DMS53 (cell line): ENCODE results near the gene MEF2C.

Source experiments
- DNase-seq: peaks from one replicate; lab custom pipeline; 2025; lab: John Stamatoyannopoulos, UW

Gene MEF2C

DNA sequence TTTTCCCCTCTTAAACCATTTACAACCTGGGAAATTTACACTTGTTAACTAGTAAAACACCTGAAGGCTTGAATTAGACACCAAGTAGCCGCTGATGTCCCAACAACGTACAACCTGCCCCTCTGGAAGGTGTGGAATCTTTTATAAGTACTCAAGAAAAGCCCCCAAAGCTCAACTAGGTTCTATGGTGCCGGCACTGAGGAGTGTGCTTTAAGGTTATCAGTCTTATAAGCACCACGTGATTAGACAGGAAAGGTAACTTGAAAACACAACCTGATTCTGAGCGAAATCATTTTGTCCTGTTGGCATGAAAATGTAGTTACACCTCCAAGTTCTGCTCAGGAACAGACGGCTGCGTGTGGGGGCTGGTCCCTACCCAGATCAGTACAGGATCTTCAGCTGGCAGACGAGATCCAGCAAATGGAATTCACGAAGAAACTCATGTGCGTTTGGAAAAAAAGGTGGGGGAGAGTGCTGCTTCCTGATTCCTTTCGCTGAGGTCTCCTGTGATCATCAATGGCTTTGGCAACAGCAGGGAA lies 195.5 kb downstream of the MEF2C start:
- no peak for DNase-seq

DNA sequence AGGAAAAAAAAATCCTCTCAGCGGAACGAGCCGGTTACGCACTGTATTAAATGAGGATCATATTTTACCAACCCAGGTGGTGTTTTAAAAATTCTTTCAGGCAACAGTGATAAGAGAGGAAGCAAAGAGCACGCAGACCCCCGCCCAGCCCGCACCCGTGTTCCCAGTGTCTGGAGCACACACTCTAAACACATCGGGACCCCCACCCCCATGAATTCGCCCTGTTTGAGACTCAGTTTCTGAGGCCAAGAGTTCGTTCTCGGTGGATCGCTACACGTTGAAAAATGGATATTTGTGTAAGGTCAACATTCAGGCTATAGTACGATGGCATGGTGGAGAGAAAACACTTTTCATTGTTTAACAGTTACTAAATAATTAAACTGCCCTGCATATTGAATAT lies 196.3 kb downstream of the MEF2C start:
- no peak for DNase-seq

DNA sequence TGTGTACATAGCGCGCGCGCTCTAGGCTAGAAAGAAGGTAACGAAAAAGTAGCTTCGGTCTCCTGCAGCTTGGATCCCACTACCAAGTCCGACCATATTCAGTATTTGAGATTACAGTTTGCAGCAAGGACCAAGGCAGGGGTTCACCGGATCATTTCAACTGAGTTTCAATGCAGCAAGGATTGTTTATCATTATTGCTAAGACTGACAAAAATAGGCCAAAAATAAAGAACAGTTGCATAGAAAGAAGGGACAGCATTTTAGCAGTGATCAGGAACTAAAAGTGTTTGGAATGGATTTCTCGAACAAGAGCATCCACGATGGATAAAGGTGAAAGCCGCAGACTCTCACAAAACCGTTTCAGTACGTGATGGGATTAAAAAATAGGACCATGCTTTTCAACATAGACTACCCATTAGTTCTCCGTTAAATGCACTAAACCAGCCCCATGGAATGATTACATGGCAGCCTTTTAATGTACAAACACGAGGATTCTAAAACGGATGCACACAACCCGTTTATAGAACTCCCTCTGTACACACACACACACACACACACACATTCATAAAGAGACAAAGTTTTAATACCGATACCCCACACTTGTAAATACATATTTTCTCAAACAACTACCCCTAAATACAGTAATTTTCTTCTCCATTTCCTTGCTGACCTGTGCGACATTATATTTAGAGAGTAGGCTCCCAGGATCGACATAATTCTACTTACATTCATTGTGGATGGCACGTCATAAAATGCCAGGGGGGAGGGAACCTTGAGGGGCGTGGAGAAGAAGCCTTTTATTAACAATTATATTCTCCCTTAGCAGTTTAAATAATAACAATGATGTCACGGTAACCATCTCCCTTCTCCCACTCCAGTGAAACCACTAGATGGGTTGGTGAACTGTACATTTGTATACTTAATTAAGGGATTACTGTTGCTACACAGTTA lies 197.1 kb downstream of the MEF2C start:
- peak; percentile 32 for DNase-seq

GRCh38 chr5:88683506-88684135 lies 199.4 kb downstream of the MEF2C start:
- peak; percentile 97 for DNase-seq

DNA sequence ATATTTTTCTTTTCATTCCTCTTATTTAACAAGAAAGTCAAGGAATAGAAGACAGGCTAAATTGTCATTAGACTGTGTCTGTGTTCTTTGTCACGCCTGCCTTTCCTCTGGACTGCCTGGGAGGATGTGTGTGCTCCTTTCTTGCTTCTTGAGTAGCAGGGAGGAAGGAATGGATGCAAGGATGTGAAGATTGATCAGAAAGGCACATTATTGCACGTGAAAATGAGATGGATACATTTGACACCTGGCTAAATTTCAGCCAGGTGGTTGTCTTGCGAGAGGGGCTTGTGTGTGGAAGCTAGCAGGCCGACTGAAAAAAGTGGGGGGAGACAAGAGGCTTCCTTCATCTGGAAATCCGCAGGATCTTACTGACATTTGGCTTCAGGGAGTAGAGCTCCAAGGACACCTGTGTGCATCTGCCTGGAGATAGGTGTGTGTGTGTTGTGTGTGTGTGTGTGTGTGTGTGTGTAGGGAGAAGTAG lies 200.1 kb downstream of the MEF2C start:
- DNase-seq = no peak

DNA sequence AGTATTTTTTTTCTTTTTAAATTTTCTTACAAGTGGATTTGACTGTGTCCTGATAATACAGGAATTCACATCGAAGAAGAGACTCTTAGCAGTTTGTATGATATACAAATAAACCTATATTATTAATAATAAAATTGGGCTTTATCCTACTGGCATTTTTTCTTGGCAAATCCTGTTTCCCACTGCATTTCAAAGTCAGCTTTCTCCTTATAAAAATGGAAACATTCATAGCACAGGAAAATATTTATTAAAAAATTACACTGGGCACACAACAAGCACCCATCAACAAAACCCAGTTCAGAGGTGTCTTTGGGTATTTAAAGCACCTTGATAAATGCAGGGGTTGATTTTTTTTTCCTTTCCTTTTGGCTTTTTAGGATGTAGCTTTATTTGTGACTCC lies 200.9 kb downstream of the MEF2C start:
- no peak for DNase-seq

DNA sequence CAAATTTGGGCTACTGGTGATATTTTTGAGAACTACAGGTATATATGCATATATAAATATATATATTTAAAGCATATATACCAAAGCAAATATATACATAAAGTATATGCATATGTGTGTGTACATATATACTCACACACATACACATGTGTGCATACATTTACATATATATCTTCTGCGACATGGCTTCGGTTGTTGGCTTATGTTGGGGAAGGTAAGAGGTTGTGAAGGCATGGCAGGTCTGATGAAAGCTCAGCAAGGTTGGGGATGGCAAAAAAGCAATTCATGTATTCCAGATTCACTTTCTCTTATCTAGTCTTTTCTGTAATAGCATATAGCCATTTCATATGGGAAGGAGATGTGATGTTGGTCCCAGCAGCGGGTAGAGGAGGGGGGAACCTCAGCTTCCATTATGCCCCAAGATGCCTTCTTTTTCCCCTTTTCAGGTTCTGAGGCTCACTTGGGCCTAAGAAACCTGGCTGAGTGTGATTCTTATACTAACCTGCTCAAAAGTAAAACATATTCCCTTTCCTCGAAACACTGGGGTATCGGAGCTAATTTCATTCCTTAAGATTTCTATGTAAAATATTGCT lies 201.7 kb downstream of the MEF2C start:
- no peak for DNase-seq

DNA sequence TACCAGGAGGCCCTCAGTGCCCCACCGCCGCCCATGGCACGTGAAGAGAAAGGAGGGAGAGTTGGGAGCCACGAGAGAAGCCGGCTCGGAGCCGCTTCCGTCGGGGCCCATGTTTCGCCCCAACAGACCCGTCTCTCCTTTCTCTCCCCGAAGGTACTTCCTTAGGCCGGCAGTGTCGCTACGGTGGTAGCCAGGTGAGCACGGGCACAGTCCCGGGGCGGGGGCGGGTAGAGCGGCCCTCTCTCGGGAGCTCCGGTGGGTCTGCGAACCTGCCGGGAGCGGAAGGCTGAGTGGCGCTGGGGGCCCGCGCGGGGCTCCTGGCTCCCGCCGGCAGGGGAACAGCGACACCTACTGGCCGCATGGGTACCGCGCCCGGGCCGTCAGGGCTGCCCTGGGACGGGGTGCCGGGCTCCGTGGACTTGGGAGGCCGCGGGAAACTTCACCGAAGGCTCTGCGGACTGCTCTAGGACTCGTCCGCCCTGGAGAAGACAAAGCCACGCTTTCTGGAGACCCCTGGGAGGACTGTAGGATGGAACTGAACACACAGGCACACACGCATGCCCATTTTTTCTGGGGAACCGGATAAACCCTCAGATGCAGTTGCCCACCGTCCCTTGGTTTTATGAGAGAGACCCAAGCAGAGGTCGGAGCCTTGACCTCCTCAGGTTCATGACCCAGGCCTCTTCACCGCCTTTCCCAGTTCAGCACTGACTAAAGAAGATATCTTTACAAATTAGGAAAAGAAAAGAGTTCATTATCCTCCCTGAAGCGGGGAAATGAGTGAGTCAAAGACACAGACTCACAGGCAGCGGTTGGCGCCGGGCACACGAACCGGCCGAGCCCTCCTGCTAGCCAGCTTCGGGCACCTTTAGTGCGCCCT lies 202.5 kb downstream of the MEF2C start:
- DNase-seq = peak; percentile 89

DNA sequence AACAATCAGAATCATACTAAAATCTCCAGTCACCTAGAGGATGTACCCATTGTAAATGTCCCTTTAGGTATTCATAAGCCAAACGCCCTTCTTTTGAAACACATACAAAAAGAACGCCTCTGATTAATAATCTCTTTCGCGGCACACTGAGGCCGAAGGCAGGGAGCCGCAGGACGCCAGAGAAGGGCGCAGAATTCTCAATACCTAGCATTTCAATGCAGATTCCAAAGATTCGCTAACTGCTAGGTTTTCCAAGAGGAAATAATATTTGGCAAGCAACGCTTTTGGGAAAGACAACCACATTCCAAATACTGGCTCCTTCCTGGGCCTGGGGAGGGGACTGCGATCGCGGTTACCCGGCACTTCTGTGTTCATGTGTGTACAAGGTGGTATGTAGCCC lies 203.3 kb downstream of the MEF2C start:
- no peak for DNase-seq

DNA sequence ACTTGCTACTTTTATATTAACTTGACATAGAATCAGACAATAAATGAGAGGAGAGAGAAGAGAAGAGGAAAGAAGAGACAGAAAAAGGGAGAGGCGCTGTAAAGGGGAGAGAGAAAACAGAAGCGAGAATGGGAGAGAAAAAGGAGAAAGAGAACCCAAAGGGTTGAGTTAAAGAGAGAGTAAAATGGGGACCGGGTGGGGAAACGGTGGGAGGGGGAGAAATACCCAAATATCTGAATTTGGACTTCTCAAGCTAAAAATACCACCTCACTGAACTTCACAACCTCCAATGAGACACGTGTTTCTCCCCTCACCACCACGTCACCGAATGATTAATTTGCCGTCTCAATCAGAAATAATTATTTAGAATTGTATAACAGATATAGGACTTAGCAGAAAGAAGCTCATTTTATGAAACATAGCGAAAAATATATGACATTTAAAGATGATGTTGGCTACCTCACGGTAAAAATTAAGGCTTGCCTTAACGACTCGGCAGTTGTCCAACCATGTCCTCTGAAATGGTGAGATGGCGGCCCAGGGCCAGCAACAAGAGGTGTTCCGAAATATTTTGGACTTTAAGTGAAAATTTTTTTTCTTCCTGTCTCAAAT lies 204.1 kb downstream of the MEF2C start:
- no peak for DNase-seq

GRCh38 chr5:88677943-88678769 lies 204.8 kb downstream of the MEF2C start:
- peak; percentile 60 for DNase-seq

GRCh38 chr5:88677376-88677895 lies 205.5 kb downstream of the MEF2C start:
- DNase-seq = no peak

GRCh38 chr5:88676637-88677375 lies 206.2 kb downstream of the MEF2C start:
- peak; percentile 46 for DNase-seq

DNA sequence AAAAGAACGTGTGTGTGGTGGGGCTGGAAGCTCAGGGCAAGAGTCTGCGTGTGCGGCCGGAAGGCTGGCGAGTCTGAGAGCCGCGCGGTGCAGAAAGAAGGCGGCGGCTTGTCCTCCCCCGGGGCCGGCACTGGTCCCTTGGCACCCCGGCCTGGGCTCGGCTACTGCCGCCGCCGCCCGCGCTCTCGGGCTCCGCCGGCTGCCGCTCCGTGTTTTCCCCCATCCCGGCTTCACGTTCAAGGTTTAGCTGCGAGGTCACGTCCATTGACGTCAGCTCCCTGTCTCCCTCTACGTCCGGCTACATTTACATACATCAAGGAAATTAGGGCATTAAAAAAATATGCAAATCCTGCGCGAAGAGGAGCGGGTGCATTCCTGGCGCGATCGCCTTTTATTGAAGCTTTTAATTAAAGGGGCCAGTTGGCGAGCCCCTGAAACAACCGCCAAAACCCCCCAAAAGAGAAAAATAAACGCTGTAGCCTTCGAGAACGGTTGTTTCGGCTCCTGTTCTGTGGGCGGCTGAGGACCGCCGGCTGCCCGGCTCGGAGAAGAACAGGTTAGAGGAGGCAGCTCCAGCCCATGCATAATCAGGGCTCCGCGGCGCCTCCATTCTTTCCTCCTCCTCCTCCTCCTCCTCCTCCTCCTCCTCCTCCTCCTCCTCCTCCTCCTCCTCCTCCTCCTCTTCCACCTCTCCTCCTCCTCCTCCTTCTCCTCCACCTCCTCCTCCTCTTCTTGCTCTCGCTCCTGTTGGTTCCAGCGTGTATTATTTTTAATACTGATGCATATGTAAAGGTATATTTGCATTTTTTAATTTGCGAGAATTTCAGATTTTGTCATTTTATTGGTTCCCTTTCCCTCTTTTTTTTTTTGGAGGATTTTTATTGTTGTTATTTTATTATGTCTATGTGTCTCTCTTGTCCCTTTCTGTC lies 207.0 kb downstream of the MEF2C start:
- DNase-seq = peak; percentile 98

DNA sequence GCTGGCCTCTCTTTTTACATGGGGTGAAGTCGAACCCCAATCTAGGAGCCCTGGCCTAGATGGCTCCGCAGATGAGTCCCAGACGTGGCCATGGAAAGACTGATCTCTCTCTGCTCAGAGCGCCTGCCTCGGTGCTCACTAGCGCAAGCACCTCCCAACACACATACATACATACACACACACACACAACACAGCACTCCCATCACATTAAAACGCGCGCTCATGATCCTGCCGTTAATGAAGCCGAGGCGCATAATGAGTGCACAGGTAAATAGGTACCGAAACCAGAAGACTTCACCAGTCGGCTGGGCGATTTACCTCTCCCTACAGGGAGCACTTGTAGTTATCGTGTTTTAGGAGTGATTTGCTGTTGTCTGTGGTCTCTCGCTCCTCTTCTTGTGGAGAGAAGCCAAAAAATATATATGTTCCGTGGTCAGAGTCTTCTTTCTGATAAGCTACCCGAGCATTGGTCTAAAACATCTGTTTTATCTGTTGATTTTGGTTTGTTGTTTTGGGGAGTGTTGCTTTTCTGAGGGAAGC lies 207.7 kb downstream of the MEF2C start:
- peak; percentile 89 for DNase-seq

GRCh38 chr5:88674356-88675167 lies 208.4 kb downstream of the MEF2C start:
- DNase-seq = peak; percentile 94
